Vagina (tissue), 2 donors: ENCODE results near the gene KLC1. TPM values are rescaled to one million over a fixed set of nuclear protein-coding genes. Genes with fewer than 3 reads are reported as not detected.

ENCODE experiments used
- DNase-seq, 2 donors: peaks; one replicate each; pipeline ENCODE4 v3.0.0-alpha.2; 2017; ENCODE audit errors: extremely low spot score in 2 of 2
- H3K27ac ChIP-seq: fragments of 200-600 bp; sonication (generic); one replicate; pipeline ENCODE4 v1.5.1; 2019
- H3K27me3 ChIP-seq: fragments of 200-600 bp; sonication (generic); one replicate; pipeline ENCODE4 v1.5.1; 2019
- H3K36me3 ChIP-seq, 2 donors: fragments of 200-600 bp; sonication (generic); one replicate each; pipeline ENCODE4 v1.5.1; 2017 to 2019
- H3K4me1 ChIP-seq: fragments of 200-600 bp; sonication (generic); one replicate; pipeline ENCODE4 v1.5.1; 2019
- H3K4me3 ChIP-seq, 2 donors: fragments of 200-600 bp; sonication (generic); 1 replicate in 1 of 2; 2 replicates in 1 of 2; pipeline ENCODE4 v1.5.1; 2016 to 2019
- H3K9me3 ChIP-seq: fragments of 200-600 bp; sonication (generic); one replicate; pipeline ENCODE4 v1.5.1; 2019
- CTCF ChIP-seq, 3 experiments: fragments of 450-650 bp in 2 of 3; fragments of 200-600 bp in 1 of 3; sonication (generic) in 1 of 3; IDR thresholded peaks; one replicate each; pipeline ENCODE4 v1.5.1; 2017 to 2019; ENCODE audit warnings: antibody characterized with exemption in 3 of 3, mild to moderate bottlenecking in 2 of 3, moderate library complexity in 2 of 3
- POLR2A ChIP-seq, 2 donors: fragments of 450-650 bp; IDR thresholded peaks; one replicate each; pipeline ENCODE4 v1.6.1; 2017; ENCODE audit warnings: antibody characterized with exemption in 2 of 2, mild to moderate bottlenecking in 2 of 2, moderate library complexity in 2 of 2
- POLR2AphosphoS5 ChIP-seq, 2 donors: sonication (generic); formaldehyde crosslinking; IDR thresholded peaks; one replicate each; pipeline ENCODE4 v1.9.0; 2017; ENCODE audit warnings: antibody characterized with exemption in 2 of 2, mild to moderate bottlenecking in 2 of 2, low read depth in 1 of 2; ENCODE audit not compliant: insufficient read depth in 1 of 2
- intact Hi-C: fragments of 100-400 bp; cut with DNase I; formaldehyde crosslinking; loops from one replicate; pipeline ENCODE4 v1.15.1; 2023
- total RNA-seq: library from RNA; depleted of rRNA; stranded (reverse); fragments of >200 nt; gene quantifications from one replicate; pipeline ENCODE4 v1.2.3, GENCODE V29; 2016

KLC1 gene
- total RNA-seq, 1 donor from 2014 or later: 322 TPM

GRCh38 chr14:103676881-103677675 is 48.1 kb downstream of the KLC1 start:
- Histone ChIP-seq H3K9me3 (no peaks in the 10 kb centered on the region), H3K4me3 (no peak overlapping the region), H3K27me3 (no peaks in the 10 kb centered on the region), H3K4me1 (no peaks in the 10 kb centered on the region), H3K36me3 (peaks cover 0 to 95% of the 10 kb centered on the region in 2 donors), H3K27ac (no peak overlapping the region)
- no peak for DNase-seq
- intact Hi-C loops: no loop called here
- TF ChIP-seq CTCF (IDR thresholded peaks at IDR 0.05) (no peak), POLR2A (IDR thresholded peaks at IDR 0.05) (no peak)

DNA sequence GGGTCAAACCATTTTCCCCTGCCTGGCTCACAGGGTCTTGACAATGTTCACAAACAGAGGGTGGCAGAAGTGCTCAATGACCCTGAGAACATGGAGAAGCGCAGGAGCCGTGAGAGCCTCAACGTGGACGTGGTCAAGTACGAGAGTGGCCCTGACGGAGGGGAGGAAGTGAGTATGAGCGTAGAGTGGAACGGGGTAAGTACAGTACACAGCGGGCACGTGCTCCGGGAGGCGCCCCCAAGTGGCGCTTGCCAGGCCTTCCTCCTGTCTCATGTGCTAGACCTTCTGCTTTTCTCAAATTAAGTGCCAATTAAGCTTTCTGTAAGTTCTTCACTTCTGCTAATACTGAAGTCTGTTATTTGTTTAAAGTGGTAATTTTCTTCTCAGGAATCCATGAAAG is 50.3 kb downstream of the KLC1 start:
- peaks cover 0 to 94% of the 10 kb centered on the region in 2 donors for H3K36me3 ChIP-seq
- no peaks in the 10 kb centered on the region for H3K9me3 ChIP-seq
- no peak for DNase-seq
- intact Hi-C loops: no loop called here
- no peaks in the 10 kb centered on the region for H3K4me1 ChIP-seq
- TF ChIP-seq CTCF (IDR thresholded peaks at IDR 0.05) (no peak), POLR2AphosphoS5 (IDR thresholded peaks at IDR 0.05; ENCODE audit: insufficient read depth in 1 of 2, low read depth in 1 of 2) (no peak), POLR2A (IDR thresholded peaks at IDR 0.05) (no peak)
- no peaks in the 10 kb centered on the region for H3K27me3 ChIP-seq
- no peak overlapping the region for H3K4me3 ChIP-seq
- H3K27ac ChIP-seq: no peak overlapping the region

- intact Hi-C loops: no loop called here
- Histone ChIP-seq H3K4me1 (no peaks in the 10 kb centered on the region), H3K27me3 (no peaks in the 10 kb centered on the region), H3K9me3 (no peaks in the 10 kb centered on the region), H3K4me3 (no peak overlapping the region), H3K36me3 (peaks cover 0 to 93% of the 10 kb centered on the region in 2 donors), H3K27ac (no peak overlapping the region)
- no peak for DNase-seq
- TF ChIP-seq CTCF (IDR thresholded peaks at IDR 0.05) (no peak), POLR2AphosphoS5 (IDR thresholded peaks at IDR 0.05; ENCODE audit: insufficient read depth in 1 of 2, low read depth in 1 of 2) (no peak), POLR2A (IDR thresholded peaks at IDR 0.05) (no peak)
Observed at GRCh38 chr14:103680491-103681231, 51.6 kb downstream of the KLC1 start.

- intact Hi-C loops: no loop called here
- H3K4me1 ChIP-seq: no peaks in the 10 kb centered on the region
- TF ChIP-seq POLR2A (IDR thresholded peaks at IDR 0.05) (no peak), CTCF (IDR thresholded peaks at IDR 0.05) (no peak)
- H3K36me3 ChIP-seq: peaks cover 0 to 93% of the 10 kb centered on the region in 2 donors
- no peak overlapping the region for H3K4me3 ChIP-seq
- no peak for DNase-seq
- no peaks in the 10 kb centered on the region for H3K9me3 ChIP-seq
- H3K27ac ChIP-seq: no peak overlapping the region
- no peaks in the 10 kb centered on the region for H3K27me3 ChIP-seq
Observed at GRCh38 chr14:103683139-103683538, 54.1 kb downstream of the KLC1 start.

GRCh38 chr14:103684471-103684870 is 55.5 kb downstream of the KLC1 start:
- Histone ChIP-seq H3K36me3 (peaks cover 0 to 83% of the 10 kb centered on the region in 2 donors), H3K27ac (no peak overlapping the region)
- DNase-seq: no peak

More at GRCh38 chr14:103684471-103684870, 55.5 kb downstream of the KLC1 start:
- no peak overlapping the region for H3K4me3 ChIP-seq
- H3K4me1 ChIP-seq: no peaks in the 10 kb centered on the region
- TF ChIP-seq POLR2AphosphoS5 (IDR thresholded peaks at IDR 0.05; ENCODE audit: insufficient read depth in 1 of 2, low read depth in 1 of 2) (no peak), POLR2A (IDR thresholded peaks at IDR 0.05) (no peak), CTCF (IDR thresholded peaks at IDR 0.05) (no peak)
- H3K27me3 ChIP-seq: no peaks in the 10 kb centered on the region
- no peaks in the 10 kb centered on the region for H3K9me3 ChIP-seq
- intact Hi-C loops: no loop called here
